T-helper 1 cell treated with Interleukin-12 subunit alpha and Interleukin-12 subunit beta and Interleukin-4 antibody, amounts not matched to agents 30 μg/mL and 1 μg/mL, for 36 hours (primary cell): Measurements from ENCODE around the gene YBX3.
"Not testable (repeated sequence)": the region's sequence is repeated elsewhere in the genome, so short reads cannot be mapped to it uniquely, and the experiment has no call there.

ENCODE experiments used
- H3K27ac Mint-ChIP-seq: one replicate; pipeline ENCODE4 v1.8.0; 2021; ENCODE audit warnings: mild to moderate bottlenecking, mixed read lengths
- H3K27me3 Mint-ChIP-seq: one replicate; pipeline ENCODE4 v1.8.0; 2021; ENCODE audit warnings: low read depth, mixed read lengths
- H3K36me3 Mint-ChIP-seq: one replicate; pipeline ENCODE4 v1.8.0; 2021; ENCODE audit warnings: low read depth, mixed read lengths
- H3K4me1 Mint-ChIP-seq: one replicate; pipeline ENCODE4 v1.8.0; 2021; ENCODE audit warnings: low read depth, mixed read lengths
- H3K4me3 Mint-ChIP-seq: one replicate; pipeline ENCODE4 v1.8.0; 2021; ENCODE audit warnings: mild to moderate bottlenecking, moderate library complexity, mixed read lengths
- H3K9me3 Mint-ChIP-seq: one replicate; pipeline ENCODE4 v1.8.0; 2021; ENCODE audit warnings: mixed read lengths

Gene YBX3

GRCh38 chr12:10722905-10723746, at the start of gene YBX3:
Gene YBX3 (minus strand): TSS chr12:10723323. CDS start chr12:10723111, 212 bp downstream.
- Mint-ChIP-seq H3K4me1 (peaks cover 25% of the 10 kb centered on the region), H3K9me3 (no peaks in the 10 kb centered on the region), H3K4me3 (peak within 1 kb of the TSS; percentile 94), H3K36me3 (peaks cover 7% of the 10 kb centered on the region), H3K27me3 (peaks cover 47% of the 10 kb centered on the region), H3K27ac (peak within 1 kb of the TSS; percentile 92)

GRCh38 chr12:10771132-10771733, 48.1 kb upstream of the YBX3 start:
- Mint-ChIP-seq H3K36me3 (no peaks in the 10 kb centered on the region), H3K4me3 (no peak overlapping the region), H3K9me3 (no peaks in the 10 kb centered on the region), H3K27me3 (peaks cover 57% of the 10 kb centered on the region), H3K27ac (no peak overlapping the region), H3K4me1 (no peaks in the 10 kb centered on the region)

GRCh38 chr12:10759657-10760056, 36.5 kb upstream of the YBX3 start:
- no peak overlapping the region for H3K4me3 Mint-ChIP-seq
- H3K27me3 Mint-ChIP-seq, result peaks cover 62% of the 10 kb centered on the region
- peaks cover 13% of the 10 kb centered on the region for H3K9me3 Mint-ChIP-seq
- H3K4me1 Mint-ChIP-seq, result no peaks in the 10 kb centered on the region
- H3K27ac Mint-ChIP-seq, result no peak overlapping the region
- peaks cover 3% of the 10 kb centered on the region for H3K36me3 Mint-ChIP-seq

- Mint-ChIP-seq H3K4me3 (no peak overlapping the region), H3K27ac (no peak overlapping the region), H3K9me3 (peaks cover 13% of the 10 kb centered on the region), H3K36me3 (peaks cover 3% of the 10 kb centered on the region), H3K4me1 (peaks cover 2% of the 10 kb centered on the region), H3K27me3 (peaks cover 51% of the 10 kb centered on the region)
Measured at GRCh38 chr12:10756194-10756593, 33.1 kb upstream of the YBX3 start.

DNA sequence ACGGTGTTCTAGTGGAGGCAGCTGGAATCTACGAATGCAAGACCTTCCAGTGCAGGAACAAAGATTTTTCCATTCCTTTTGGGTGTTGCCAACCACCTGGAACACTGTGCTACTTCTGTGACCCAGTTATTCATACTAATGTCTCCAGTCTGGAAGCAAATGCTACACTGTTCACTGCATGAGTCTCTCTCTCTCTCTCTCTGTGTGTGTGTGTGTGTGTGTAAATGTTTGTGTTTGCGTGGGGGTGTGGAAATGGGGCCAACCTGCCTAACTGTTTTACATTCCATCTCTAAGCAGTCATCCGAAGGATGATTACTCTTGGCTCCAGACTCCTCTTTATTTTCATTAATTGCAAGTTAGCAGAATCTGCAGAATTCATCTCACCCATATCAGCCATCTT, 29.9 kb upstream of the YBX3 start:
- Mint-ChIP-seq H3K36me3 (peaks cover 3% of the 10 kb centered on the region), H3K4me3 (no peak overlapping the region), H3K27ac (no peak overlapping the region), H3K9me3 (peaks cover 13% of the 10 kb centered on the region), H3K4me1 (peaks cover 13% of the 10 kb centered on the region), H3K27me3 (peaks cover 20% of the 10 kb centered on the region)

DNA sequence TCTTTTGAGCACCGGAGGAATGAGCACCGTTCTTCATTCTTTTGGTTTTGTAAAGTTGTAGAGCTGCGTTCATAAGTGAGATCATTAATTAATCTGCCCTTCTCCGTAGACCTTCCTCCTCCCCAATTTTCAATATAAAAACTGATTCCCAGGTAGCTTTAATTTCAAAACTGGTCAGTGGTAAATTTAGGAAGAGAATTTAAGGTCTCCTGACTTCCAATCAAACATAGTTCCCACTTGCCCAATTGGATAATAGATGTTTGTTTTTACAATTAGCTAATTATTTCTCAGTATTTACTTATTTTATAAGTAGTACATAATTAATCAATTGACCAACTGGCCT, 27.2 kb upstream of the YBX3 start:
- Mint-ChIP-seq H3K27ac (no peak overlapping the region), H3K27me3 (peaks cover 29% of the 10 kb centered on the region), H3K36me3 (peaks cover 1% of the 10 kb centered on the region), H3K4me3 (no peak overlapping the region), H3K4me1 (peaks cover 28% of the 10 kb centered on the region), H3K9me3 (no peaks in the 10 kb centered on the region)

GRCh38 chr12:10749700-10750384, 26.7 kb upstream of the YBX3 start:
- Mint-ChIP-seq H3K36me3 (peaks cover 1% of the 10 kb centered on the region), H3K4me3 (peak overlapping the region; percentile 45), H3K9me3 (no peaks in the 10 kb centered on the region), H3K27ac (no peak overlapping the region), H3K27me3 (peaks cover 35% of the 10 kb centered on the region), H3K4me1 (peaks cover 28% of the 10 kb centered on the region)

DNA sequence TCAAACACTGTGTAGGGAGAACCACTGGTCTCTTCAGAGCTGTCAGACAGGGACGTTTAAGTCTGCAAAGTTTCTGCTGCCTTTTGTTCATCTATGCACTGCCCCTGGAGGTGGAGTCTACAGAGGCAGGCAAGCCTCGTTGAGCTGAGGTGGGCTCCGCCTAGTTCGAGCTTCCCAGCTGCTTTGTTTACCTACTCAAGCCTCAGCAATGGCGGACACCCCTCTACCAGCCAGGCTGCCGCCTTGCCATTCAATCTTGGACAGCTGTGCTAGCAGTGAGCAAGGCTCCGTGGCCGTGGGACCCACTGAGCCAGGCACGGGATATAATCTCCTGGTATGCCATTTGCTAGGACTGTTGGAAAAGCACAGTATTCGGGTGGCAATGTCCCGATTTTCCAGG, 24.6 kb upstream of the YBX3 start:
- Mint-ChIP-seq H3K27ac (no peak overlapping the region), H3K27me3 (peaks cover 51% of the 10 kb centered on the region), H3K4me1 (peaks cover 28% of the 10 kb centered on the region), H3K4me3 (no peak overlapping the region), H3K36me3 (peaks cover 1% of the 10 kb centered on the region), H3K9me3 (no peaks in the 10 kb centered on the region)

DNA sequence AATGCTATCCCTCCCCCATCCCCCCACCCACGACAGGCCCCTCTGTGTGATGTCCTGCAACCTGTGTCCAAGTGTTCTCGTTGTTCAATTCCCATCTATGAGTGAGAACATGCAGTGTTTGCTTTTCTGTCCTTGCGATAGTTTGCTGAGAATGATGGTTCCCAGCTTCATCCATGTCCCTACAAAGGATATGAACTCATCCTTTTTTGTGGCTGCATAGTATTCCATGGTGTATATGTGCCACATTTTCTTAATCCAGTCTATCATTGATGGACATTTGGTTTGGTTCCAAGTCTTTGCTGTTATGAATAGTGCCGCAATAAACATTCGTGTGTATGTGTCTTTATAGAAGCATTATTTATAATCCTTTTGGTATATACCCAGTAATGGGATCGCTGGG, 20.3 kb upstream of the YBX3 start:
- not testable (repeated sequence) for H3K4me3 Mint-ChIP-seq, H3K27ac Mint-ChIP-seq, H3K9me3 Mint-ChIP-seq, H3K36me3 Mint-ChIP-seq
- peaks cover 58% of the 10 kb centered on the region for H3K27me3 Mint-ChIP-seq
- peaks cover 26% of the 10 kb centered on the region for H3K4me1 Mint-ChIP-seq

DNA sequence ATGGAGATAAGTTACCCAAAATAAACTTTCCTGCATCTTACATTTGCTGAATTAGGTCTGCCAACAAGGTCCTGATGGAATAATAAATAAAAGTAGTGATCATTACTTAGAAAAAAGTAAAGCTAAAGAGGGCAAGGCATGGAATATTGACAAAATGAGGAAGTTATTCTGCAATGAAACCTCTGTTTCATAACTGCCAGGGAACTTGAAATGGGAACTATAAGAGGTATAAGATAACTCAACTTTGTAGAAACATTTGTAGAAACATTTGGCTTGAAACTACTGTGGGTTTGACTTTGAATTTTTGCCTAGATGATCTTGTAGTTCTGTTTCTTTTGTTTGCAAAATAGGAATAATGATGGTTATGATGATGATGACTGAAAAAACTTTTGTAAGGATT, 18.7 kb upstream of the YBX3 start:
- no peak overlapping the region for H3K4me3 Mint-ChIP-seq
- no peaks in the 10 kb centered on the region for H3K9me3 Mint-ChIP-seq
- H3K36me3 Mint-ChIP-seq, result peaks cover 1% of the 10 kb centered on the region
- H3K27ac Mint-ChIP-seq, result no peak overlapping the region
- H3K27me3 Mint-ChIP-seq, result peaks cover 61% of the 10 kb centered on the region
- peaks cover 19% of the 10 kb centered on the region for H3K4me1 Mint-ChIP-seq

DNA sequence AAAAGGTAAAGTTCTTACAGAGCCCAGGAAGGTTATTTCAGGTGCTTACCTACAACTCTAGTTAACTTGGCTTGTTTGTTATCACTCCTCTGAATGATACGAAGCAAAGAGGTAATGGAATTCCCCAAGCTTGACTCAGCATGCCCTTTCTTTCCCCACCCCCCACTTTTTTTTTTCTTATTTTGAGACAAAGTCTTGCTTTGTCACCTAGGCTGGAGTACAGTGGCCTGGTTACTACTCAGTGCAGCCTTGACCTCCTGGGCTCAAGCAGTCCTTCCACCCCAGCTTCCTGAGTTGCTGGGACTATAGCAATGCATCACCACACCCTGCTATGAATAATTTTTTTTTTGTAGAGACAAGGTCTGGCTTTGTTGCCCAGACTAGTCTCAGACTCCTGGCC, 17.1 kb upstream of the YBX3 start:
- Mint-ChIP-seq H3K9me3 (no peaks in the 10 kb centered on the region), H3K4me3 (no peak overlapping the region), H3K27ac (no peak overlapping the region), H3K27me3 (peaks cover 46% of the 10 kb centered on the region), H3K36me3 (no peaks in the 10 kb centered on the region), H3K4me1 (peaks cover 11% of the 10 kb centered on the region)

- Mint-ChIP-seq H3K36me3 (no peaks in the 10 kb centered on the region), H3K4me1 (peaks cover 11% of the 10 kb centered on the region), H3K4me3 (no peak overlapping the region), H3K27me3 (peaks cover 44% of the 10 kb centered on the region), H3K27ac (no peak overlapping the region), H3K9me3 (no peaks in the 10 kb centered on the region)
Measured at GRCh38 chr12:10739157-10740118, 16.3 kb upstream of the YBX3 start.

GRCh38 chr12:10737249-10737648, 14.1 kb upstream of the YBX3 start:
- peaks cover 11% of the 10 kb centered on the region for H3K4me1 Mint-ChIP-seq
- H3K27me3 Mint-ChIP-seq, result peaks cover 44% of the 10 kb centered on the region
- H3K36me3 Mint-ChIP-seq, result no peaks in the 10 kb centered on the region
- no peaks in the 10 kb centered on the region for H3K9me3 Mint-ChIP-seq
- H3K4me3 Mint-ChIP-seq, result no peak overlapping the region
- H3K27ac Mint-ChIP-seq, result no peak overlapping the region

DNA sequence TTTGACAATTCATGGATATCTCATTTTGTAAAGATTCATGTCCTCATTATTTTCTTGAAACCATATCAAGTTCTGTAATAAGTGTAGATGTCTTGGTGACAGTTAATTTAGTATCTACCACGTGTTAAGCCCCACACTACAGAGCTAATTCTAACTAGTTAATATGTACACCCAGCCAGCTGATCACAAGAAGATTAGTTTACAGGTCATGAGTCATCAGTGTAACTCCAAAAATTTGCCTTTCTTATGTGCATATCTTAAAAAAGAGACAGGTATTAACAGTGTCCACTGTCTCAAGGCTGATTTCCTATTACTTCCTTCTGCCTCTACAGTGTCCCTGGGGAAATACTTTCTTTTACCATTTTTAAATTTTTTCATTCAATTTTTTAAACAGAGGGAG, 13.3 kb upstream of the YBX3 start:
- no peaks in the 10 kb centered on the region for H3K36me3 Mint-ChIP-seq
- H3K4me1 Mint-ChIP-seq, result peaks cover 11% of the 10 kb centered on the region
- H3K9me3 Mint-ChIP-seq, result no peaks in the 10 kb centered on the region
- H3K4me3 Mint-ChIP-seq, result no peak overlapping the region
- H3K27me3 Mint-ChIP-seq, result peaks cover 43% of the 10 kb centered on the region
- H3K27ac Mint-ChIP-seq, result no peak overlapping the region
